K562 (cell line): ENCODE results near the gene TBXA2R. TPM values are rescaled to one million over a fixed set of nuclear protein-coding genes. Genes with fewer than 3 reads are reported as not detected.
A peak's percentile ranks its signal among the peaks of the same experiment; 100 is the strongest.

Source experiments
- ARID4B ChIP-seq: sonication (generic); formaldehyde crosslinking; IDR thresholded peaks from 2 replicates; pipeline ENCODE4 v1.8.0; 2022; ENCODE audit warnings: mild to moderate bottlenecking, missing genetic modification reagents
- CXXC5 ChIP-seq: fragments of 250-450 bp; sonication (Bioruptor Pico); IDR thresholded peaks from 2 replicates; pipeline ENCODE4 v1.8.0; 2022; ENCODE audit warnings: inconsistent platforms, mild to moderate bottlenecking, moderate library complexity
- MAZ ChIP-seq, 2 experiments: fragments of 450-650 bp in 1 of 2; sonication (generic) in 1 of 2; formaldehyde crosslinking; IDR thresholded peaks in 1 of 2; conservative IDR thresholded peaks in 1 of 2; 2 replicates each; pipeline versions ENCODE4 v1.4.0 to v1.5.0; 2020; ENCODE audit warnings: mild to moderate bottlenecking in 1 of 2, missing genetic modification reagents in 1 of 2
- MED1 ChIP-seq: sonication (generic); formaldehyde crosslinking; IDR thresholded peaks from 2 replicates; pipeline ENCODE4 v1.8.1; 2023; ENCODE audit warnings: missing genetic modification reagents, borderline replicate concordance
- NCOA1 ChIP-seq: fragments of 450-650 bp; IDR thresholded peaks from 2 replicates; pipeline ENCODE4 v1.6.1; 2016; ENCODE audit warnings: low read depth
- NKRF ChIP-seq: fragments of 450-650 bp; IDR thresholded peaks from 2 replicates; pipeline ENCODE4 v1.6.1; 2016; ENCODE audit warnings: borderline replicate concordance
- SRSF9 ChIP-seq: fragments of 200-400 bp; formaldehyde crosslinking; IDR thresholded peaks from 2 replicates; pipeline ENCODE4 v1.6.1; 2017; ENCODE audit warnings: low read depth, low read length, borderline replicate concordance
- TFE3 ChIP-seq: fragments of 450-650 bp; formaldehyde crosslinking; IDR thresholded peaks from 2 replicates; pipeline ENCODE4 v1.4.0; 2020; ENCODE audit warnings: mild to moderate bottlenecking, mixed read lengths
- ZHX1 ChIP-seq: fragments of 150-350 bp; conservative IDR thresholded peaks from 2 replicates; pipeline ENCODE4 v1.6.1; 2014; ENCODE audit warnings: low read length
- ZNF143 ChIP-seq: sonication (generic); formaldehyde crosslinking; IDR thresholded peaks from 2 replicates; pipeline ENCODE4 v1.9.0; 2022; ENCODE audit warnings: mild to moderate bottlenecking, missing genetic modification reagents
- ZNF212 ChIP-seq: fragments of 450-650 bp; formaldehyde crosslinking; IDR thresholded peaks from 2 replicates; pipeline ENCODE4 v1.4.0; 2020; ENCODE audit warnings: mild to moderate bottlenecking
- ZNF23 ChIP-seq: fragments of 250-450 bp; sonication (Bioruptor Pico); IDR thresholded peaks from 2 replicates; pipeline ENCODE4 v1.4.0; 2020; ENCODE audit warnings: mild to moderate bottlenecking
- ZNF24 ChIP-seq: fragments of 450-650 bp; IDR thresholded peaks from 2 replicates; pipeline ENCODE4 v1.6.1; 2016
- ZNF695 ChIP-seq: fragments of 450-650 bp; formaldehyde crosslinking; IDR thresholded peaks from 2 replicates; pipeline ENCODE4 v1.4.0; 2020; ENCODE audit warnings: mild to moderate bottlenecking, moderate library complexity
- polyA plus RNA-seq, 8 experiments: library from polyadenylated mRNA; depleted of rRNA in 4 of 8; stranded (reverse) in 5 of 8; unstranded in 3 of 8; fragments of >200 nt; fragmentation: Nextera tagmentation in 2 of 8; fragmentation: Illumina TruSeq in 1 of 8; extraction: Ambion mirVana in 2 of 8; extraction: Trizol in 1 of 8; gene quantifications; 2 replicates each; pipeline versions ENCODE4 v1.2.1 to v1.2.3, GENCODE V29; 2011 to 2014; ENCODE audit warnings: inconsistent platforms in 1 of 8, missing spikeins in 1 of 8
- total RNA-seq, 7 experiments: library from RNA; depleted of rRNA in 6 of 7; stranded (reverse); fragments of >200 nt in 6 of 7; fragmentation: Illumina TruSeq in 2 of 7; extraction: Trizol in 2 of 7; gene quantifications; 2 replicates each; pipeline versions ENCODE4 v1.2.1 to v1.2.3, GENCODE V29; 2011 to 2021; ENCODE audit warnings: low replicate concordance in 1 of 7

Gene TBXA2R
- total and polyA plus RNA-seq, 9 of the 15 experiments (the other 6 are each of a cell fraction or from before 2014, with no cell fraction given), result 1.5 to 24.0 (median 2.8) TPM

- TF ChIP-seq TFE3 (CRISPR knock-in tag) (peak; percentile 8; the same call in 1 of the 2 replicates), ZHX1 (0 out of 2 replicates have a peak, but pooled peaks have one; percentile 53), ZNF23 (CRISPR knock-in tag) (no peak), ZNF143 (CRISPR knock-in tag) (no peak), NCOA1 (no peak), MAZ (CRISPR knock-in tag; conservative IDR thresholded peaks at IDR 0.05 in 1 of 2, IDR thresholded peaks at IDR 0.05 in 1 of 2) (peak; percentile 57 to 91; a peak in 3 of 4 replicates), SRSF9 (no peak), ZNF695 (CRISPR knock-in tag) (no peak), MED1 (CRISPR knock-in tag) (no peak), ZNF24 (no peak), ARID4B (CRISPR knock-in tag) (peak; percentile 90), ZNF212 (CRISPR knock-in tag) (no peak), NKRF (peak; percentile 87; the same call in 1 of the 2 replicates), CXXC5 (CRISPR knock-in tag) (peak; percentile 81)
Measured at GRCh38 chr19:3626473-3627350, 20.0 kb upstream of the TBXA2R start, which contains the start of gene CACTIN (continued).
